HEK293 (cell line): ENCODE results near the gene DEFB127.

ENCODE experiments used
- ATF2 ChIP-seq: fragments of 450-650 bp; formaldehyde crosslinking; IDR thresholded peaks from 2 replicates; pipeline ENCODE4 v1.5.1; 2016; ENCODE audit warnings: missing biosample characterization, missing genetic modification characterization, low read depth
- CTCF ChIP-seq: fragments of 450-650 bp; formaldehyde crosslinking; IDR thresholded peaks from 2 replicates; pipeline ENCODE4 v1.5.1; 2016; ENCODE audit warnings: missing biosample characterization, missing genetic modification characterization
- SP2 ChIP-seq: fragments of 450-650 bp; formaldehyde crosslinking; IDR thresholded peaks from 2 replicates; pipeline ENCODE4 v1.5.1; 2016; ENCODE audit warnings: missing biosample characterization, missing genetic modification characterization
- ZBTB49 ChIP-seq: fragments of 450-650 bp; formaldehyde crosslinking; IDR thresholded peaks from 2 replicates; pipeline ENCODE4 v1.5.1; 2016; ENCODE audit warnings: missing biosample characterization, missing genetic modification characterization, low read depth
- ZBTB6 ChIP-seq: fragments of 450-650 bp; formaldehyde crosslinking; IDR thresholded peaks from 2 replicates; pipeline ENCODE4 v1.5.1; 2017; ENCODE audit warnings: missing biosample characterization, missing genetic modification characterization
- ZBTB7A ChIP-seq: fragments of 450-650 bp; formaldehyde crosslinking; IDR thresholded peaks from 2 replicates; pipeline ENCODE4 v1.5.1; 2016; ENCODE audit warnings: low read depth, missing biosample characterization, missing genetic modification characterization
- ZNF302 ChIP-seq: fragments of 450-650 bp; formaldehyde crosslinking; IDR thresholded peaks from 2 replicates; pipeline ENCODE4 v1.5.1; 2016; ENCODE audit warnings: missing biosample characterization, missing genetic modification characterization, low read depth
- ZNF776 ChIP-seq: fragments of 450-650 bp; formaldehyde crosslinking; IDR thresholded peaks from 2 replicates; pipeline ENCODE4 v1.5.0; 2017; ENCODE audit warnings: missing biosample characterization, missing genetic modification characterization, borderline replicate concordance
- ZNF777 ChIP-seq: fragments of 450-650 bp; formaldehyde crosslinking; IDR thresholded peaks from 2 replicates; pipeline ENCODE4 v1.5.1; 2017; ENCODE audit warnings: missing biosample characterization, missing genetic modification characterization, borderline replicate concordance
- TF ChIP-seq, protein P1 (sequence below): fragments of 450-650 bp; formaldehyde crosslinking; IDR thresholded peaks from 2 replicates; pipeline ENCODE4 v1.5.1; 2016; ENCODE audit warnings: missing biosample characterization, missing genetic modification characterization
- TF ChIP-seq, protein P2 (sequence below): sonication (generic); formaldehyde crosslinking; IDR thresholded peaks from 2 replicates; pipeline ENCODE4 v1.8.1; 2022; ENCODE audit warnings: mild to moderate bottlenecking, moderate library complexity, missing genetic modification reagents

DNA sequence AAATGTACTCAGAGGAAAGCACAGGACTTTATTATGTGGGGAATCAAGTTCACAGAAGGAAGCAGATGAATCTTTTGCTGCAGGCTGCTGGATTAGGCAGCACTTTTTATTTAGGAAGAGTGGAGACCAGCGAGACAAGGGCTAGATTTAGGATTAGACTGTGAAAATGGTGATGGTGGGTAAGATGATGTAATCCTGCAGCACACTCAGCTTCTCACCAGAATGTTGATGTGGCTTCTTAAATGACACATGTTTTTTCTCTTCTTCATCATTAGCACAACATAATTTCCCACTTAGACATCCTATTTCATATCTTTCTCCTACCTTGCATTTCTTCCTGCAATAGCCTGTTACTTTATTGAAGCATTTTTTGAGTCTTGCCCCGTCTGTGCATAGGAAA, 30.5 kb downstream of the DEFB127 start:
- TF ChIP-seq, protein P1, sequence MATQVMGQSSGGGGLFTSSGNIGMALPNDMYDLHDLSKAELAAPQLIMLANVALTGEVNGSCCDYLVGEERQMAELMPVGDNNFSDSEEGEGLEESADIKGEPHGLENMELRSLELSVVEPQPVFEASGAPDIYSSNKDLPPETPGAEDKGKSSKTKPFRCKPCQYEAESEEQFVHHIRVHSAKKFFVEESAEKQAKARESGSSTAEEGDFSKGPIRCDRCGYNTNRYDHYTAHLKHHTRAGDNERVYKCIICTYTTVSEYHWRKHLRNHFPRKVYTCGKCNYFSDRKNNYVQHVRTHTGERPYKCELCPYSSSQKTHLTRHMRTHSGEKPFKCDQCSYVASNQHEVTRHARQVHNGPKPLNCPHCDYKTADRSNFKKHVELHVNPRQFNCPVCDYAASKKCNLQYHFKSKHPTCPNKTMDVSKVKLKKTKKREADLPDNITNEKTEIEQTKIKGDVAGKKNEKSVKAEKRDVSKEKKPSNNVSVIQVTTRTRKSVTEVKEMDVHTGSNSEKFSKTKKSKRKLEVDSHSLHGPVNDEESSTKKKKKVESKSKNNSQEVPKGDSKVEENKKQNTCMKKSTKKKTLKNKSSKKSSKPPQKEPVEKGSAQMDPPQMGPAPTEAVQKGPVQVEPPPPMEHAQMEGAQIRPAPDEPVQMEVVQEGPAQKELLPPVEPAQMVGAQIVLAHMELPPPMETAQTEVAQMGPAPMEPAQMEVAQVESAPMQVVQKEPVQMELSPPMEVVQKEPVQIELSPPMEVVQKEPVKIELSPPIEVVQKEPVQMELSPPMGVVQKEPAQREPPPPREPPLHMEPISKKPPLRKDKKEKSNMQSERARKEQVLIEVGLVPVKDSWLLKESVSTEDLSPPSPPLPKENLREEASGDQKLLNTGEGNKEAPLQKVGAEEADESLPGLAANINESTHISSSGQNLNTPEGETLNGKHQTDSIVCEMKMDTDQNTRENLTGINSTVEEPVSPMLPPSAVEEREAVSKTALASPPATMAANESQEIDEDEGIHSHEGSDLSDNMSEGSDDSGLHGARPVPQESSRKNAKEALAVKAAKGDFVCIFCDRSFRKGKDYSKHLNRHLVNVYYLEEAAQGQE (tag by site-specific recombination): no peak
- no peak for TF ChIP-seq ZNF776
- no peak for TF ChIP-seq CTCF (tag by site-specific recombination)
- TF ChIP-seq ZNF777: no peak
- TF ChIP-seq, protein P2, sequence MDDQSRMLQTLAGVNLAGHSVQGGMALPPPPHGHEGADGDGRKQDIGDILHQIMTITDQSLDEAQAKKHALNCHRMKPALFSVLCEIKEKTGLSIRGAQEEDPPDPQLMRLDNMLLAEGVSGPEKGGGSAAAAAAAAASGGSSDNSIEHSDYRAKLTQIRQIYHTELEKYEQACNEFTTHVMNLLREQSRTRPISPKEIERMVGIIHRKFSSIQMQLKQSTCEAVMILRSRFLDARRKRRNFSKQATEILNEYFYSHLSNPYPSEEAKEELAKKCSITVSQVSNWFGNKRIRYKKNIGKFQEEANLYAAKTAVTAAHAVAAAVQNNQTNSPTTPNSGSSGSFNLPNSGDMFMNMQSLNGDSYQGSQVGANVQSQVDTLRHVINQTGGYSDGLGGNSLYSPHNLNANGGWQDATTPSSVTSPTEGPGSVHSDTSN (CRISPR knock-in tag): no peak
- TF ChIP-seq ZBTB6 (tag by site-specific recombination): no peak
- TF ChIP-seq ZBTB49: no peak
- TF ChIP-seq ATF2 (tag by site-specific recombination): 0 out of 2 replicates have a peak, but pooled peaks have one; percentile 15
- TF ChIP-seq SP2 (tag by site-specific recombination): no peak
- no peak for TF ChIP-seq ZBTB7A (tag by site-specific recombination)
- TF ChIP-seq ZNF302 (tag by site-specific recombination): no peak
